Hepatocyte (in vitro differentiated cells): ENCODE results near the gene DNASE1.

Experiments
- CTCF ChIP-seq: fragments of 200-600 bp; sonication (generic); IDR thresholded peaks from 2 replicates; pipeline ENCODE4 v1.5.1; 2016; ENCODE audit warnings: antibody characterized with exemption, mild to moderate bottlenecking; ENCODE audit not compliant: poor library complexity
- EZH2 ChIP-seq: fragments of 200-600 bp; sonication (generic); IDR thresholded peaks from 2 replicates; pipeline ENCODE4 v1.6.1; 2016; ENCODE audit warnings: antibody characterized with exemption, mild to moderate bottlenecking, borderline replicate concordance
- EZH2phosphoT487 ChIP-seq: fragments of 200-600 bp; sonication (generic); IDR thresholded peaks from one replicate; pipeline ENCODE4 v1.6.1; 2018; ENCODE audit warnings: antibody characterized with exemption, mild to moderate bottlenecking, low read depth, moderate library complexity; ENCODE audit not compliant: unreplicated experiment, severe bottlenecking

- TF ChIP-seq CTCF = peak; percentile 95
- no peak for TF ChIP-seq EZH2
- no peak for TF ChIP-seq EZH2phosphoT487
Observed at GRCh38 chr16:3690470-3690928, 36.0 kb downstream of the DNASE1 start.
